ENCODE results near the gene PAFAH1B2.

The PAFAH1B2 gene

DNA sequence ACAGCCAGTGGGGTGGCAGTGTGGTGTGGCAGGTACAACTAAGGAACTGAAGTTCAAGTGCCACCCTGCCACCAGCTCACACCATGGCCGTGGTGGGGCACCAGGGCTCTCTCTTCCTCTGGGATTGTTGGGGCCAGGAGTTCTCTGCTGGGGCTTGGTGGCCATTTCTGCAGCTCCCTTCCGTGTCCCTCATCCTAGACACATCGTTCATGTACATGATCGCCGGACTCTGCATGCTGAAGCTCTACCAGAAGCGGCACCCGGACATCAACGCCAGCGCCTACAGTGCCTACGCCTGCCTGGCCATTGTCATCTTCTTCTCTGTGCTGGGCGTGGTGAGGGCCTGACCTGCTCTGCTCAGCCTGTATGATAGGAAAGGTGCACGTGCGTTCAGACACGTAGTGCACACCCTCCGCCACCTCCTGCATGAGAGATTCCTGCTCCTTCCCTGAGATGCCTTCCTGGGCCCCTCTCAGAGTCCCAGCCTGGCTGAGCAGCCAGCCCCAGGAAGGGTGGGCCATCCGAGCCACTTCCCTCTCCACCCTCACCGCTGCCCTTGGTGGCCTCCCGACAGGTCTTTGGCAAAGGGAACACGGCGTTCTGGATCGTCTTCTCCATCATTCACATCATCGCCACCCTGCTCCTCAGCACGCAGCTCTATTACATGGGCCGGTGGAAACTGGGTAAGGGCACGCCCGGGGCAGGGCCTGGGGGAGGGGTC is 47.8 kb downstream of the PAFAH1B2 start:
- DNase-seq: peak; percentile 12

DNA sequence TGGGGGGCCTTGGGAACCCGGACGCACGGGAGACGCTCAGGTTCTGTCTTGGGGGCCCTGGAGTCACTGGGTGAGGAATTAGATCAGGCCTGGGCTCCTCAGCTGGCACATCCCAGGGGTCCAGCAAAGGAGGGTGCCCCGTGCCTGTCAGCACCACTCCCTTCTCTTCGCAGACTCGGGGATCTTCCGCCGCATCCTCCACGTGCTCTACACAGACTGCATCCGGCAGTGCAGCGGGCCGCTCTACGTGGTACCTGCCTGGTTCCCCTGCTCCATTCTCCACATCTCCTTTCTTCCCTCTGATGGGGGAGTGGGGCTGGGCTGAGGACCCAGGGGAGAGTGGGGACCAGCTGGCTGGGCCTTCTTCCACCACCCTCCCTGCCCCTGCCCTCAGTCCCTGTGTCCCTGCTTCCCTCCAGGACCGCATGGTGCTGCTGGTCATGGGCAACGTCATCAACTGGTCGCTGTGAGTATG is 48.4 kb downstream of the PAFAH1B2 start:
- no peak for DNase-seq

DNA sequence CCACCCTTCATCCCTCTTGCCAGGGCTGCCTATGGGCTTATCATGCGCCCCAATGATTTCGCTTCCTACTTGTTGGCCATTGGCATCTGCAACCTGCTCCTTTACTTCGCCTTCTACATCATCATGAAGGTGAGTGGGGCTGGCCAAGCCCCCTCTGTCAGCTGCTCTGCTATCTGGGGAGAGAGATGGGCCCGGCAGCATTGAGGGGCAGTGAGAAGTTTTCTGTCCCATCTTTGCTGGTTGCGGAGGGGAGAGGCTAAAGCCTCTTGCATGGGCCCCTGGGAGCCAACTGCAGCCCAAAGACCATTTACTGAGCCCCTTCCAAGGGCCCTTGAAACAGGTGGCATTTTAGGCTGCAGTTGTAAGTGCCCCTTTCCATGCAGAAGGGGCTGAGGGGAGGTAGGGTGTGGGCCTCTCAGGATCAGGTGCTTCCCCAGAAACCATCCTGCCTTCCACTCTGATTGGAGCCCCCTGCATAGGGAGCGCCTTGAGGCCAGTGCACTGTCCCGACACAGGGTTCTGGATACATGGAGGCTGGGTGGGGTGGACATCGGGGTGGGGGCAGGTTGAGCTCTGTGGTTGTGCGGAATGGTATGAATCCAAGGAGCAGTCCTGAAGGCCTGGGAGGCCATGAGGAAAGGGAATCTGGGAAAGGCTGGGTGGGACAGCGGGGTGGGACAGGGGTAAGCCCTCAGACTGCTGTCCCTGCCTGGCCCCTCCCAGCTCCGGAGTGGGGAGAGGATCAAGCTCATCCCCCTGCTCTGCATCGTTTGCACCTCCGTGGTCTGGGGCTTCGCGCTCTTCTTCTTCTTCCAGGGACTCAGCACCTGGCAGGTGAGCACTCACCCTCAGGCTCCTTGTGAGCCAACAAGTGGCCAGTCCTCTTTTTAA is 49.3 kb downstream of the PAFAH1B2 start:
- DNase-seq: no peak

DNA sequence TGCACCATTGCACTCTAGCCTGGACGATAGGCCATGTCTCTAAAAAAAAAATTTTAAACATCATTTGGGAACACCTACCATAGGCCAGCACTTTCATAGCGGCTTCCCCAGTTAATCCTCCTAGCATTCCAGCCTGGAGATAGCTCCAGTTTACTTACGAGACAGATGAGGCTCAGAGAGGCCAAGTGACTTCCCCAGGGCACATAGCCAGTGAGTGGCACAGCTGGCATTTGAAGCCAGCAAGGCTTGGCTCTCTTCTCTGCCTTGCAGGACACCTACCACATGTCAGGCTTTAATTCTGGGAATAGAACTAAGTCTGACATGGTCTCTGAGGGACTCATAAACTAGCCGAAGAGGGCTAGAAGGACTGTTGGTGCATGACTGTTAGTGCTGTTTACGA is 50.2 kb downstream of the PAFAH1B2 start:
- DNase-seq: no peak

DNA sequence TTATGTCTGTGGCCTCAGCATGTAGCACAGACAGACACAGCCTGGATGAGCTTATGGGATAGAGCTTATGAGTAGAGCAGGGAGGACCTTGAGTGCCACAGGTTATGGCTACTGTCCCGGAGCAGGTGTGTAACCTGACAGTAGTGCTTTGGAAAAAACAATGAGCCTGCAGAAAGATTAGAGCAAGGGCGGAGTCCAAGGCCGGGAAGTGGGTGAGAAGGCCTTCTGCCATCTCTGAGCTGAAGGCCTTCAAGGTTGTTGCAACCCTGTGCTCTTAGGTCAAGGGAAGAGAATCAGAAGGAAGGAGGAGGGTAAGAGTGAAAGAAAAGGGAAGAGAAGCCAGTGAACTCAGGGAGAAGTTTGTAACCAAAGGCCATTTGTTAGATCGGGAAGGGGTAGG is 51.2 kb downstream of the PAFAH1B2 start:
- DNase-seq: no peak

DNA sequence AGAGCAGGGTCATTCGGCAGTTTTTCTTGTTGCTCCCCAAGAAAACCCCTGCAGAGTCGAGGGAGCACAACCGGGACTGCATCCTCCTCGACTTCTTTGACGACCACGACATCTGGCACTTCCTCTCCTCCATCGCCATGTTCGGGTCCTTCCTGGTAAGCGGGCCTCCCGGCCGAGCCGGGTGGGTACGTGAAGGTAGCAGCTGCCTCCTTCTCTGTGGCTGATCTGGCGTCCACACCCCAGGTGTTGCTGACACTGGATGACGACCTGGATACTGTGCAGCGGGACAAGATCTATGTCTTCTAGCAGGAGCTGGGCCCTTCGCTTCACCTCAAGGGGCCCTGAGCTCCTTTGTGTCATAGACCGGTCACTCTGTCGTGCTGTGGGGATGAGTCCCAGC is 51.7 kb downstream of the PAFAH1B2 start:
- no peak for DNase-seq

DNA sequence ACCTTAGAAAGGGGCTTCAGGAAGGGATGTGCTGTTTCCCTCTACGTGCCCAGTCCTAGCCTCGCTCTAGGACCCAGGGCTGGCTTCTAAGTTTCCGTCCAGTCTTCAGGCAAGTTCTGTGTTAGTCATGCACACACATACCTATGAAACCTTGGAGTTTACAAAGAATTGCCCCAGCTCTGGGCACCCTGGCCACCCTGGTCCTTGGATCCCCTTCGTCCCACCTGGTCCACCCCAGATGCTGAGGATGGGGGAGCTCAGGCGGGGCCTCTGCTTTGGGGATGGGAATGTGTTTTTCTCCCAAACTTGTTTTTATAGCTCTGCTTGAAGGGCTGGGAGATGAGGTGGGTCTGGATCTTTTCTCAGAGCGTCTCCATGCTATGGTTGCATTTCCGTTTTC is 52.9 kb downstream of the PAFAH1B2 start:
- no peak for DNase-seq

DNA sequence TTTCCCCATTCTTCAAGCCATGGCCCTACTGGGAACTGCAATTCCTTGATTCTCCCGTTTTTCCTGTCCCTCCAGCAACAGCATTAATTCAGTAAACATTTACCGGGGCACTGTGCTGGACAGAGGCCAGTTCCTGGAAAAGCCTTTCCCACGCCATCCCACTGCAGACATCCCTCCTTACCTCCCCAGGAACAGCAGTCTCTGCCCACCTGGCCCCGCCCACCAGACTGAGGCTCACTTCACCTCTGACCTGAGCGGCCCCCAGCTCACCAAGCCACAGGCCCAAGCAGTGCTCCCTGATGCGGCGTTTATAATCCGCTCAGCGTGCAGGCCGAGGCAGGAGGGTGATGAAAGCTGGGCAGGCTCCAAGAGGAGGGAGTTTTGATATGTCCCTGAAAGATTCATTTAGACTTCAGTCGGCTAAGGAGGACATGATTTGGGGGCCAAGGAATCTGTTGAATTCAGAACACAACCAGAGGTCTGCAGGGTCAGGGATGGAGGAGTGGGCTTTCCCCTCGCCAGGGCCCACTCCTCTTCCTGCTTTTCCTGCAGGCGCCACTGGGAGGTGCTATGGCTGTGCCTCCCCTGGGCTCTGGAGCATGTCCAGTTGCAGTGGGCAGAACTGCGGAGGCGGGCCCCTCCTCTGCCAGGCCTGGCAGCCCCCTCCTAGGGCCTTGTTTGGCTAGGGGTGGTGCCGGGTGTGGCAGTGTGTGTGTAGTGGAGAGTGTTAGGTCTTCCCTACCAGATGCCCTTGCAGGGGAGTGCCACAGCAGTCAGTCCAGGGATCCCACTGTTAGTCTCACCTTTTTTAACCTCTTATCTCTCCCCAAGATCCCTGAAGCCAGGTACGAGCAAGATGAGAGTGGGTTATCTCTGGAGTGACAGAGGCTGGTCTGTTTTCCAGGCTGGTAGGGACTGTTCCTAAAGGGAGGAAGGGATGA is 53.7 kb downstream of the PAFAH1B2 start:
- DNase-seq: no peak

DNA sequence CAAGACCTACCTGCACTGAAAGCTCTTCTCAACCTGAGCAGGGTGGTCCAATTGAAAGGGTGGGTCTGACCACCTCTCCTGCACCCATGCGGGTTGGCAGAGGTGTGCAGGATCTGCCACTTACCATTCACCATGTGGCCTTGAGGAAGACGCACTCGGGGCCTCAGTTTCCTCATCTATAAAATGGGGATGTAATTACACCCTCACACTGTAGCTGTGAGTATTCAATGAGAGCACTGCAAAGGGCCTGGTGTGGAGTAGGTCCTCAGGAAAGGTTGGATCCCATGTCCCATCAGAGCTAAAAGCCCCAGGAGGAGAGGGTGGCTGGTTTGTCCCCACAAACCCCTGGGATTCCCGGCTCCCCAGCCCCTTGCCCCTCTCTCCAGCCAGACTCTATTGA is 54.5 kb downstream of the PAFAH1B2 start:
- DNase-seq: no peak

DNA sequence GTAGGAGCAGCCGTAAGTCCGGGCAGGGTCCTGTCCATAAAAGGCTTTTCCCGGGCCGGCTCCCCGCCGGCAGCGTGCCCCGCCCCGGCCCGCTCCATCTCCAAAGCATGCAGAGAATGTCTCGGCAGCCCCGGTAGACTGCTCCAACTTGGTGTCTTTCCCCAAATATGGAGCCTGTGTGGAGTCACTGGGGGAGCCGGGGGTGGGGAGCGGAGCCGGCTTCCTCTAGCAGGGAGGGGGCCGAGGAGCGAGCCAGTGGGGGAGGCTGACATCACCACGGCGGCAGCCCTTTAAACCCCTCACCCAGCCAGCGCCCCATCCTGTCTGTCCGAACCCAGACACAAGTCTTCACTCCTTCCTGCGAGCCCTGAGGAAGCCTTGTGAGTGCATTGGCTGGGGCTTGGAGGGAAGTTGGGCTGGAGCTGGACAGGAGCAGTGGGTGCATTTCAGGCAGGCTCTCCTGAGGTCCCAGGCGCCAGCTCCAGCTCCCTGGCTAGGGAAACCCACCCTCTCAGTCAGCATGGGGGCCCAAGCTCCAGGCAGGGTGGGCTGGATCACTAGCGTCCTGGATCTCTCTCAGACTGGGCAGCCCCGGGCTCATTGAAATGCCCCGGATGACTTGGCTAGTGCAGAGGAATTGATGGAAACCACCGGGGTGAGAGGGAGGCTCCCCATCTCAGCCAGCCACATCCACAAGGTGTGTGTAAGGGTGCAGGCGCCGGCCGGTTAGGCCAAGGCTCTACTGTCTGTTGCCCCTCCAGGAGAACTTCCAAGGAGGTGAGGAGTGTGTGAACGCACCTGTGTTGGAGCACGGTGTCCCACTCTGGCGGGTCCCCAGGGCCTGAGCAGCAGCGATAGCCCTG is 55.2 kb downstream of the PAFAH1B2 start, which contains the start of gene TAGLN:
Gene TAGLN (plus strand): TSS at position 318 of the 863 bp plus-strand sequence. CDS start 3,644 bp downstream, outside the sequence.
- DNase-seq: peak; percentile 90

DNA sequence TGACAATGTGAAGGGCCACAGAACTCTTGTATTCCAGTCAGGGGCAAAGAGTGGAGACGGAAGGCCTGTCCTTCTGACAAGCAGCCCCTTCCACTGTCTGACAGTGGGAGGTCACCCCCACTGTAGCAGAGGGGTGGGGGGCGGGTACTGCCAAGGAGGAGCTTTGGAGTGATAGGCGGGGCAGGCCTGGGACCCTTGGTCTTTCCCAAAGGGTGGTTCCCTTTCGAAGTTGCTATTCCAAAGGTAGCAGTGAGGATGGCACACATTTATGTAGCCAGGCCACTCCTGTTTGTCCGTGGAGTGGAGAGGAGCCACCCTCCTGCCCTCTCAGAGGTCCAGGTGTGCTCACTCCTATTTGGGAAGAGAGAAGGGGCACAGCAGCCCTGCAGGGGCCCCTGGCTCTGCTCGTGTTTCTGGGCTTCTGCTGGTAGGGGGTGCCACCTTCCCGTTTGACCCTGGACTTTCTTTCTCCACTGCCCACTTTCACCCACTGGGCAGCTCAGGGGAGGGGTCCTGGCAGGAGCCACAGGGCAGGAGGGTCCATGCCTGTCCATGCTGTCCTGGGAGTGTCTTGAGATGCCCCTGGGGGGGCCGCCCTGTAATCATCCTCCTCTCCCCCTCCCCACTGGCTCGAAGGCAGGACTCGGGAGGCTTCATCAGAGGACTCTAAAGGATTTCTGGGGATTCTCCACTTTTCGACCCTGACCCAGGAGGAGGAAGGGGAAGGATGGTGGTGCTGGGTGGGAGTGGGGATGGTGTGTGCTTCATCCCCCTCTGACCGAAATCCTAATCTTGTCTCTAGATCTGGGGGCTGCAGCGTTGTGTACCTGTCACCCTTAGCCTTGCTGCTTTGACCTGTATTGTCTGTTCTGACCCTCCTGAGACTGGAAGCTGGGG is 56.1 kb downstream of the PAFAH1B2 start:
- DNase-seq: no peak

DNA sequence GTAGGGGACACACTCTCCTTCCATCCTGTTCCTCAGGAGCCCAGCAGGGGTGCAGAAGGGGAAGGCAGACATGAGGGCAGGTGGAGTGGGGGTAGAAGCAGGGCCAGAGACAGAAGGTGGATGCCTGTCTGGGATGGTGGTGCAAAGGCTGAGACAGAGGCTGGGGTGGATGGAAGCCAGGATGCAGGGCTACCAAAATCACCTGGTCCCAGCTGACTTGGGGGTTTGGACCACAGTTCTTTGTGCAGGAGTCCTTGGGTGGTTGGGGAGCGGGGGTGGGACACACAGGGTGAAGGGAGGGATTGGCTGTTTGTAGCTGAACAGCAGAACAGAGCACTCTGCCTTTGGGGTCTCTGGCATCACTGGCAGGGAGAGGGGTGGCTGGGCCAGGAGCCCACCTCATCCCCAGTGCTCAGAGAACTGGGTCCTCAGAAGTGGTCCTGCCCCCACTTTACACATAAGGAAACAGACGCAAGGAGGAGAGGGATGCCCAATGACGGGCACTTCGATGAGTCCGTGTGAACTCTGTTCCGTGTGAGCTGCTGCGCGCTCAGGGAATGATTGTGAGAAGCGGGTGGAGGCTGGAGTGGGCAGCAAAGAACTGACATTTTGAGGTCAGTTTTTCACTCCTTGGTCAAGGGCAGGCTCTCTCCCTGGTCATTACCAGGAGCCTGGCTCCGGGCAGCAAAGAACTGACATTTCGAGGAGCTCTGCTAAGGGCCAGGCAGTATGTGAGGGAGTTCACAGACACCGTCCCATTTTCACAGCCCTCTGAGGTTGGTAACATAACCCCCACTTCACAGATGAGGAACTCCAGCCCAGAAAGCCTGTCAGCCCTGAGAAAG is 56.9 kb downstream of the PAFAH1B2 start:
- DNase-seq: no peak

DNA sequence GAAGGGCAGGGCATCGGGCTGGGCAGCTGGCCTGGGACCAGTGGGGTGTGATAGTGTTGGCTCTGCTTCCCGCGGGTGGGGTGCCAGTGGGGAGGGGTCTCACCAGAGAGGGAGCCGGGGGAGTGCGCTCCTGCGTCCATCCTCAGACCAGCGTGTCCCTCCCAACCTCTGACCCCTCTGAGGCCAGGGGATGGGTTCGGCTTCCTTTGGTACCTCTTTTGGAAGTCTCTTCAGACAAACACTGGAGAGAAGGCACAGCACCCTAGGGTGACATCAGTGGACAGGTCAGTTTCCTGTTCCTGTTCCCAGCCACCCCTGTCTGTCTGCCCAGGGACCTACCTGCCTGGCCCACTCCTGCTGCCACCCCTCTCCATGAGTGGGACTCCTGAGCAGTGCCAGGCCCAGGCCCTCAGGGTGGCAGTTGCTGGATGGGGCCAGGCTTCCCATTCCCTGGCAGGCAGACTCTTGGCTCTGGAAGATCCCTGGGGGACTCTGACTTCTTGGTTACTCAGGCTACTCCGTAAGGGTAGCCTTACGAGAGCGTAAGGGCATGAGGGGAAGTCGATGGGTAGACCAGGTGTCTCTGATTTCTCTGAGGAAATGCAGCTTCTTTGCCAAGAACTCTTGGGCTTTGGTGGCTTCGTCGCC is 57.7 kb downstream of the PAFAH1B2 start:
- DNase-seq: no peak

DNA sequence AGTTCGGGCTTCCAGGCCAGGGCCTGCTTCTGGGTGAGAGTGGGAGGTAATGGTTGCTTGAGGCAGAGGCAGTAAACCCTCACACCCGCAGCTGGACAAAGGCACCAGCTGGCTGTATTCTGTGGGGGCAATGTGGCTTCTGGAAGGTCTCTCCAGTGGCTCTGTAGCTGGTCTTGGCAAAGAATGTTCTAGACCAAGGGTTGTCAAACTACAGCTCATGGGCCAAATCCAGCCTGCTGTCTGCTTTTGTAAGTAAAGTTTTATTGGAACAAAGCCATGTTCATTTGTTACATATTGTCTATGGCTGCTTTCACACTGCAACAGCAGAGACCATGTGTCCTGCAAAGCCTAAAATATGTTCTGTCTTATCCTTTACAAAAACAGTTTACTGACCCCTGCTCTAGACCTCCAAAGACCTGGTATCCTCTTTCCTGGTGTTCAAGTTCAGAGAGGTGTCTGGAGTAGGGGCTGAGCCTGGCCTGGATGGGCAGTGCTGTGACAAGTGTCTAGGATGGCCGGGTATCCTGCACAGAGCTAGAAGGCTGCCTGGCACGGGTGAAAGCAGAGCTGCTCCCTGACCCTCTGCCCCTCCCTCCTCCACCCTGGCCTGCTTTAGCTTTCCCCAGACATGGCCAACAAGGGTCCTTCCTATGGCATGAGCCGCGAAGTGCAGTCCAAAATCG is 58.4 kb downstream of the PAFAH1B2 start:
- no peak for DNase-seq

DNA sequence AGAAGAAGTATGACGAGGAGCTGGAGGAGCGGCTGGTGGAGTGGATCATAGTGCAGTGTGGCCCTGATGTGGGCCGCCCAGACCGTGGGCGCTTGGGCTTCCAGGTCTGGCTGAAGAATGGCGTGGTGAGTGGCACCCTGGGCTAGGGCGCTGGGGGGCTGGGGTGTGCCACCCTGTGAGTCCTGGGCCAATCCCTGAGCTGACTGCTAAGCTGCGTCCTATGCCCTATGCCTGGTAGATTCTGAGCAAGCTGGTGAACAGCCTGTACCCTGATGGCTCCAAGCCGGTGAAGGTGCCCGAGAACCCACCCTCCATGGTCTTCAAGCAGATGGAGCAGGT is 59.0 kb downstream of the PAFAH1B2 start:
- no peak for DNase-seq

DNA sequence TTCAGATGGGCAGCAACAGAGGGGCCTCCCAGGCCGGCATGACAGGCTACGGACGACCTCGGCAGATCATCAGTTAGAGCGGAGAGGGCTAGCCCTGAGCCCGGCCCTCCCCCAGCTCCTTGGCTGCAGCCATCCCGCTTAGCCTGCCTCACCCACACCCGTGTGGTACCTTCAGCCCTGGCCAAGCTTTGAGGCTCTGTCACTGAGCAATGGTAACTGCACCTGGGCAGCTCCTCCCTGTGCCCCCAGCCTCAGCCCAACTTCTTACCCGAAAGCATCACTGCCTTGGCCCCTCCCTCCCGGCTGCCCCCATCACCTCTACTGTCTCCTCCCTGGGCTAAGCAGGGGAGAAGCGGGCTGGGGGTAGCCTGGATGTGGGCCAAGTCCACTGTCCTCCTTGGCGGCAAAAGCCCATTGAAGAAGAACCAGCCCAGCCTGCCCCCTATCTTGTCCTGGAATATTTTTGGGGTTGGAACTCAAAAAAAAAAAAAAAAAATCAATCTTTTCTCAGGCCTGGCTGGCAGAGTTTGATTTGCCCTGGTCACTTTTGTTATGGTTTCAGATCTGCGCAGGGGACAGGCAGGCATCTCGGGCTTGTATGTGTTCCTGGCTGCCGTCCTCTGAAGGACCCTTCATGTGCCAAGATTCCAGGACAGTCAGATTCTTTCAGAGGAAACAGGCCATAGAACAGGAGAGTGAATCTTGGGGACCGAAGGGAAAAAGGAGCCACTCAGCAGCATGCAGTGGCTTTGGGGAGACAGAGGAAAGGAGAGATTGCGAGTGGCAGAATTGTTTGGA is 60.4 kb downstream of the PAFAH1B2 start:
- no peak for DNase-seq

DNA sequence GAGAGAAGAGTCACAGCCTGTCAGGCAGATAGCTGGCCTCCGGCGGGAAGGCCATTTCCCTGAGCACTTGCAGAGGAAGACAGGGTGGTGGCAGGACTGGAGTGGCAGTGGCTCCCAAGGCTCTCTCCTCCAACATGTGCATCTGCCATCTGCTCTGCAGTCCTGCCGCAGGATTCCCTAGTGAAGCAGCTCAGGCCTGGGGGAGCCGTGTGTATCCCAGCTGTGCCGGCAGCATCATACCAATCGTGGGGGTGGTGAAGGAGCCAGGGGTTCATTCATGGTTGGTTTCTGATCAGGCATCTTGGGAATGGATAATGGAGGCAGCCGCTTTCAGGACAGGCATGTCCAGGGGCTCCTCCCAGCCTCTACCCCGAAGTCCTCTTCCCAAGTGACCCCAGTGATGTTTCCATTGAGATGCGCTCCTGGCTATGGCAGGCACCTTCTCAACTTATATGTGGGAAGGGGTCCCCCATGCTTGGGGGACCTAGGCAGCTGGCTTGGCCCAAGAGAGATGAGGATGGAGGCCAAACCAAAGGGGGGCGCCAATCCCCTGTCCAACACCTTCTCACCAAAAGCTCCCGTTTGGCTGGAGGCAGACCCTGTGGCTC is 61.2 kb downstream of the PAFAH1B2 start:
- DNase-seq: no peak

Measured in femur (tissue), 1 donor.